Astrocyte of the spinal cord (primary cell): ENCODE measurements around the gene ASB1.

ENCODE experiments used
- DNase-seq: peaks from one replicate; pipeline ENCODE4 v3.0.0; 2011; ENCODE audit warnings: low read depth, low spot score
- H3K4me3 ChIP-seq: 2 replicates; pipeline ENCODE4 v1.5.1; 2011; ENCODE audit warnings: low read depth, mild to moderate bottlenecking, low read length, moderate library complexity
- in situ Hi-C: cut with HindIII; loops from 2 replicates; pipeline ENCODE4 v1.10.0; 2017; ENCODE audit warnings: low sequenced_read_pairs
- TF ChIP-seq, protein P1 (sequence below): IDR thresholded peaks from 2 replicates; pipeline ENCODE4 v1.5.1; 2012; ENCODE audit warnings: low read depth, mild to moderate bottlenecking, low read length, inconsistent platforms

ASB1 gene

DNA sequence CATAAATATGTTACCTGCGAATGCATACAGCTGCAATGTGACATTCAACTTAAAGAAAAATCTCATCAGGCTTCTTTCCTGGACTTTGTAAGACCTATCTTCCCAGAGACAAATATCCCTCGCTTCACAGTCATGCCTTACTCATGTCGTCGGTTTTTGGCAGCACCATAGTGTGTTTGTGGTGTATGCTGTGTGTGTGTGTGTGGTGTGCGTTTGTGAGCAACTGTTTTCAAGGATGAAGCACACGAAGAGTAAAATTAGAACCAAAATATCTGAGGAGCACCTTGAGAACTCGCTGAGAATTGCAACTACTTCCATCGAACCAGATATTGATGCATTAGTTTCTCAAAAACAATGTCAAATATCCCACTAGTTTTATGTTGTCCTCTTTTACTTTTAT is 56.9 kb downstream of the ASB1 start:
- in situ Hi-C loops: no loop called here

DNA sequence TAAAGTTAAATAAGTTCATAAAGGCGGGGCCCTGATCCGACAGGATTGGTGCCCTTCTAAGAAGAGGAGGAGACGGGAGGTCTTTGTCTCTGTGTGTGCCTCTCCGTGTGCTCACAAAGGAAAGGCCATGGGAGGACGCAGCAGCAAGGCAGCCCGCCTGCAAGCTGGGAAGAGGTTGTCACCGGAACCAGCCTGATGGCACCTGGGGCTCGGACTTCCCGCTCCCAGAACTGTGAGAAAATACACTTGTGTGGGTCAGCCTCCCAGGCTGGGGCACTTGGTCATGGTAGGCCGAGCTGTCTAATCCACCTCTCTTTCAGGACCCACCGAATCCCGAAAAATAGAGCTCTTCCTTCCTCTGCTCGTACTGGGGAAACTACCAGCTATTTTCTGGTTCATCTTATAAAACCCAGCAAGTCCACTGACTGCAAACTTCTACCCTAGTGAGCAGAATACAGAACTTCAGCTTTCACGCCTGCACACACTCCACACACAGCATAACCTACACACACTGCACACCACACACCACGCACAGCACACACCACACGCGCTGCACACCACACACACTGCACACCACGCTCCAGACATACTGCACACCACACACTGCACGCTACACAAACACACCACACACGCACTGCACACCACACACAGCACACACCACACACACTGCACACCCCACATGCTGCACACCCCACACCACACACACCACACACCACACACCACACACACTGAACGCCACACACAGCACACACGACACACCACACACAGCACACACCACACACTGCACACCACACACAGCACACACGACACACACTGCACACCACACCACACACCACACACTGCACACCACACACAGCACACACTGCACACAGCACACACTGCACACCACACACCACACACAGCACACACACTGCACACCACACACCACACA is 58.1 kb downstream of the ASB1 start:
- in situ Hi-C loops: no loop called here
- no peak overlapping the region for H3K4me3 ChIP-seq
- TF ChIP-seq, protein P1, sequence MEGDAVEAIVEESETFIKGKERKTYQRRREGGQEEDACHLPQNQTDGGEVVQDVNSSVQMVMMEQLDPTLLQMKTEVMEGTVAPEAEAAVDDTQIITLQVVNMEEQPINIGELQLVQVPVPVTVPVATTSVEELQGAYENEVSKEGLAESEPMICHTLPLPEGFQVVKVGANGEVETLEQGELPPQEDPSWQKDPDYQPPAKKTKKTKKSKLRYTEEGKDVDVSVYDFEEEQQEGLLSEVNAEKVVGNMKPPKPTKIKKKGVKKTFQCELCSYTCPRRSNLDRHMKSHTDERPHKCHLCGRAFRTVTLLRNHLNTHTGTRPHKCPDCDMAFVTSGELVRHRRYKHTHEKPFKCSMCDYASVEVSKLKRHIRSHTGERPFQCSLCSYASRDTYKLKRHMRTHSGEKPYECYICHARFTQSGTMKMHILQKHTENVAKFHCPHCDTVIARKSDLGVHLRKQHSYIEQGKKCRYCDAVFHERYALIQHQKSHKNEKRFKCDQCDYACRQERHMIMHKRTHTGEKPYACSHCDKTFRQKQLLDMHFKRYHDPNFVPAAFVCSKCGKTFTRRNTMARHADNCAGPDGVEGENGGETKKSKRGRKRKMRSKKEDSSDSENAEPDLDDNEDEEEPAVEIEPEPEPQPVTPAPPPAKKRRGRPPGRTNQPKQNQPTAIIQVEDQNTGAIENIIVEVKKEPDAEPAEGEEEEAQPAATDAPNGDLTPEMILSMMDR: no peak

More for the DNA sequence above, 56.9 kb downstream of the ASB1 start:
- no peak overlapping the region for H3K4me3 ChIP-seq
- no peak for DNase-seq
- TF ChIP-seq, protein P1: no peak

DNA sequence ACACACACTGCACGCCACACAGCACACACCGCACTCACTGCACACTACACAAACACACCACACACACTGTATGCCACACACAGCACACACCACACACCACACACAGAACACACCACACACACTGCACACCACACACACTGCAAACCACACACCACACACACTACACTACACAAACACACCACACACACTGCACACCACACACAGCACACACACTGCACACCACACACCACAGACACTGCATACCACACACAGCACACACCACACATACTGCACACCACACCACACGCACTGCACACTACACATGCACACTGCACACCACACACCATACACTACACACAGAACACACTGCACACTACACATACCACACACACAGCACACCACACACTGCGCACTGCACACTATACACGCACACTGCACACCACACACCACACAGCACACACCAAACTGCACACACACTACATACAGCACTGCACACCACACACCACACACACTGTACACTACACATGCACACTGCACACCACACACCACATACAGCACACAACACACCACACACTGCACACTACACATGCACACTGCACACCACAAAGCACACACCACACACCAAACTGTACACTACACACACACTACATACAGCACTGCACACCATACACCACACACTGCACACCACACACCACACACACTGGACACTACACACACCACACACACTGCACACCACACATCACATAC is 59.6 kb downstream of the ASB1 start:
- in situ Hi-C loops: no loop called here

More for the DNA sequence above, 58.1 kb downstream of the ASB1 start:
- DNase-seq: no peak

DNA sequence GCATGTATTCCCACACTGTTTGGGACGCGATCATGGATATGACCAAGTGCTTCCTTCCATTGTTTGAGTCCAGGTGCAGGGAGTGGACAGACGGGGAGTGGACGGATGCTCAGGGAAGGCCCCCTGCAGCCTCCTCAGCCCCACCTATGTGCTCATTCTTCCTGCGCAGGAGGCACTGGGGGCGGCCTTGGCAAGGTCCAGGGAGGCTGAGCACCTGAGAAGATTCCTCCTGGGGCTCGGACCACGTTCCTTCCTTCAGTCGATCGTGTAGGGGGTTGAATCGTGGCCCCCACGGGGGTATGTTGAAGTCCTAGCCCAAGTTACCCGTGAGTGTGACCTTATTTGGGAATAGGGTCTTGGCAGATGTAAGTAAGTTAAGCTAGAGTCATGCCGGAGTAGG is 60.4 kb downstream of the ASB1 start:
- in situ Hi-C loops: no loop called here
- DNase-seq: no peak
- no peak overlapping the region for H3K4me3 ChIP-seq
- TF ChIP-seq, protein P1: no peak

More for the DNA sequence above, 59.6 kb downstream of the ASB1 start:
- TF ChIP-seq, protein P1: no peak
- no peak overlapping the region for H3K4me3 ChIP-seq
- no peak for DNase-seq

DNA sequence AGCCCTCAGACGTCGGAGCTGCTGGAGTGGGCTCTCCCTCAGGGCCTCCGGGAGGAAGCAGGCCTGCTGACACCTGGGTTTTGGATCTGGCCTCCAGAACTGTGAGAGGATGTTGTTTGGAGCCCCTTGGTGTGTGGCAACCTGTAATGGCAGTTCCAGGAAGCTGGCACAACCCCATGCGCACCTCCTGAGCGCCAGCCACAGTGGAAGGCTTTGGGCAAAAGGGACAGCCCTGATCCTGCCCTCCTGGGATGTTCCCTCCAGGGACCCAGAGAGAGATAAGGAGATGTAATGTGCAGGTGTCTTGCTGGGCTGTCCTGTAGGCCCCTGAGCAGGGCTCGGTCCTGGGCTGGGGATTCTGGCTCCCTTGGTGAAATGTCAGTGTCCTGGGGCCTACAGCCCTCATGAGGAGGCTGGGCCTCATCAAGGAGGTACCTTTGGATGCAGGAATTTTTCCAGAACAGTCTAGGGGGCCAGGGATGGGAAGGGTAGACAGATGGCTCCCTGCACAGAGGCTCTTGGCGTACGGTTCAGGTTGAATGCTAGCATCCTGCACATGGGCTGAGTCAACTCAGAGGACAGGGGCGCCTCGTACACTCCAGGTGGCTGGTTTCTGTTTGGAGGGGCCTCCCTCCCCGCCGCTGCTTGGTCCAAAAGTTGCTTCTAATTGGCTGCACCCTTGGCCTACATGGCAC is 61.1 kb downstream of the ASB1 start:
- no peak overlapping the region for H3K4me3 ChIP-seq
- TF ChIP-seq, protein P1: no peak
- no peak for DNase-seq
- in situ Hi-C loops: no loop called here

DNA sequence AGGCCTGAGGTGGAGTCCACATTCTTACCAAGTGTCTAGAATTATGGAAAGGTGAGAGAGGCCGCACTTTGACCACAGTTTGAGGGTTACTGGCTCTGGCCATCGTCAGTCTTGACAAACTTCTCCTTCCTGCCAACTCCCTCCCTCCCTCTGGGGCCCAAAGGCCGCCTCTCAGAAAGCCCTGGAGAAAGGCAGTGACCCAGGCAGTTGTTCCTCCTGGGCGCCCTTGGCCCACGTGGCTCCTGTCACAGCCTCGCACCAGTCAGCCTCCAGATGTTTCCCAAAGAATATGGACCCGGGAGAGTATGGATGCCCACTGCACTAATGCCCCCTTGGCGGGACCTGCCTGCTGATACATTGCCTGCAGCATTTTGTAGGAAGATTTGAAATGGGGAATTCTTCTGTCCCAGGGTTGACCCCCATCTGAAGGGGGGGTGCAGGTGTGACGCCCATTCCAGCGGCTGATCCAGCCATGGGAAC is 61.7 kb downstream of the ASB1 start:
- in situ Hi-C loops: no loop called here
- no peak overlapping the region for H3K4me3 ChIP-seq
- DNase-seq: no peak
- TF ChIP-seq, protein P1: no peak
